Left lung (tissue), 10 donors: ENCODE measurements around the gene HEPH. TPM values are rescaled to one million over a fixed set of nuclear protein-coding genes. Genes with fewer than 3 reads are reported as not detected.

Source experiments
- ATAC-seq: fragments of 200-7000 bp; cut with Tn5 transposase; one replicate; pipeline ENCODE4 v1.9.1; 2020; ENCODE audit warnings: moderate library complexity
- DNase-seq, 4 donors: peaks; one replicate each; pipeline ENCODE4 v3.0.0-alpha.2; 2013 to 2020
- H3K27ac ChIP-seq, 2 donors: fragments of 200-600 bp; sonication (generic) in 1 of 2; one replicate each; pipeline versions ENCODE4 v1.5.0 to v1.8.0; 2020 to 2021
- H3K27me3 ChIP-seq, 2 donors: fragments of 200-600 bp; sonication (generic) in 1 of 2; one replicate each; pipeline versions ENCODE4 v1.5.0 to v1.8.0; 2020 to 2021
- H3K36me3 ChIP-seq, 2 donors: fragments of 200-600 bp; sonication (generic) in 1 of 2; one replicate each; pipeline versions ENCODE4 v1.5.0 to v1.8.0; 2020 to 2021
- H3K4me1 ChIP-seq, 2 donors: fragments of 200-600 bp; one replicate each; pipeline ENCODE4 v1.8.0; 2021
- H3K4me3 ChIP-seq, 2 donors: fragments of 200-600 bp; sonication (generic) in 1 of 2; one replicate each; pipeline versions ENCODE4 v1.5.0 to v1.8.0; 2020 to 2021; ENCODE audit warnings: mild to moderate bottlenecking in 1 of 2
- H3K9me3 ChIP-seq, 2 donors: fragments of 200-600 bp; sonication (generic) in 1 of 2; one replicate each; pipeline versions ENCODE4 v1.5.0 to v1.8.0; 2020 to 2021
- intact Hi-C, 2 donors: fragments of 100-400 bp; cut with DNase I; formaldehyde crosslinking; loops; one replicate each; pipeline versions ENCODE4 v1.11.2 to v1.14.2; 2022
- polyA plus RNA-seq, 6 donors: library from polyadenylated mRNA; unstranded; fragments of 120-200 nt; gene quantifications; one replicate each; pipeline ENCODE4 v1.2.1, GENCODE V29; 2013; ENCODE audit not compliant: insufficient read length in 6 of 6
- total RNA-seq, 2 donors: library from RNA; stranded (reverse); fragmentation: NEBNext Ultra II Directional; extraction: Animal tissue kit (Norgen Biotek cat#: 25700); gene quantifications; one replicate each; pipeline ENCODE4 v1.2.1, GENCODE V29; 2021
- TF ChIP-seq, protein P1 (sequence below), 2 donors: fragments of 200-600 bp; sonication (generic) in 1 of 2; IDR thresholded peaks; one replicate each; pipeline versions ENCODE4 v1.5.0 to v1.8.0; 2021; ENCODE audit warnings: antibody characterized with exemption in 2 of 2
- donor health status: DM: no; HTN: yes; CAD: no.
- donor health status: DM: no; HTN: no; CAD: no.

The HEPH gene
- total and polyA plus RNA-seq, 8 donors = 11.8 to 57.0 (median 41.7) TPM

- TF ChIP-seq, protein P1, sequence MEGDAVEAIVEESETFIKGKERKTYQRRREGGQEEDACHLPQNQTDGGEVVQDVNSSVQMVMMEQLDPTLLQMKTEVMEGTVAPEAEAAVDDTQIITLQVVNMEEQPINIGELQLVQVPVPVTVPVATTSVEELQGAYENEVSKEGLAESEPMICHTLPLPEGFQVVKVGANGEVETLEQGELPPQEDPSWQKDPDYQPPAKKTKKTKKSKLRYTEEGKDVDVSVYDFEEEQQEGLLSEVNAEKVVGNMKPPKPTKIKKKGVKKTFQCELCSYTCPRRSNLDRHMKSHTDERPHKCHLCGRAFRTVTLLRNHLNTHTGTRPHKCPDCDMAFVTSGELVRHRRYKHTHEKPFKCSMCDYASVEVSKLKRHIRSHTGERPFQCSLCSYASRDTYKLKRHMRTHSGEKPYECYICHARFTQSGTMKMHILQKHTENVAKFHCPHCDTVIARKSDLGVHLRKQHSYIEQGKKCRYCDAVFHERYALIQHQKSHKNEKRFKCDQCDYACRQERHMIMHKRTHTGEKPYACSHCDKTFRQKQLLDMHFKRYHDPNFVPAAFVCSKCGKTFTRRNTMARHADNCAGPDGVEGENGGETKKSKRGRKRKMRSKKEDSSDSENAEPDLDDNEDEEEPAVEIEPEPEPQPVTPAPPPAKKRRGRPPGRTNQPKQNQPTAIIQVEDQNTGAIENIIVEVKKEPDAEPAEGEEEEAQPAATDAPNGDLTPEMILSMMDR (IDR thresholded peaks at IDR 0.05) = no peak
- Histone ChIP-seq H3K4me1 (no peaks in the 10 kb centered on the region), H3K4me3 (no peak overlapping the region), H3K27ac (no peak overlapping the region), H3K9me3 (no peaks in the 10 kb centered on the region), H3K36me3 (no peaks in the 10 kb centered on the region), H3K27me3 (no peaks in the 10 kb centered on the region)
- intact Hi-C loops = no loop called here
- no peak for DNase-seq
- no peak for ATAC-seq
Observed at GRCh38 chrX:66142351-66142750, 21.7 kb upstream of the HEPH start.

- H3K27ac ChIP-seq = no peak overlapping the region
- no peaks in the 10 kb centered on the region for H3K36me3 ChIP-seq
- no peaks in the 10 kb centered on the region for H3K9me3 ChIP-seq
- H3K4me3 ChIP-seq = no peak overlapping the region
- no peaks in the 10 kb centered on the region for H3K4me1 ChIP-seq
- no peak for ATAC-seq
- TF ChIP-seq, protein P1 (IDR thresholded peaks at IDR 0.05) = no peak
- DNase-seq = no peak
- H3K27me3 ChIP-seq = no peaks in the 10 kb centered on the region
- intact Hi-C loops = no loop called here
Observed at GRCh38 chrX:66144258-66144657, 19.8 kb upstream of the HEPH start.

DNA sequence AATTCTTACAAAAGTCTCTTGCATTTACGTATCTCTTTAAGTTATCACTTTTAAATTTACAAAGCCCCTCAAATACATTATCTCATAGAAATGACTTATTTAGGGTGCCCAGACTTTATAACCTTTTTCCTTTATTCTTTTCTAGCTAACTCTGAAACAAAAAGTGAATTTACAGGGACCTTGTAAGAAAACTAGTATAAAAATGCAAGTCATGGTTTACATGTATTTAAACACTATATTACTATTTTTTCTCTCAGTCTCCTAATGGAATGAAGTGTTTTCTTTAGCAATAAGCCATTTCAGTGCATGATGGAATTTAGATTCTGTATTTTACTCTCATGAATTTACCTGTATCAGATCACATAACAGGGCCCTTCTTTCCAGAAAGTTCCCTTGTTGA is 14.5 kb upstream of the HEPH start:
- DNase-seq (no peak), ATAC-seq (no peak)
- TF ChIP-seq, protein P1 (IDR thresholded peaks at IDR 0.05) = no peak
- Histone ChIP-seq H3K4me3 (no peak overlapping the region), H3K36me3 (no peaks in the 10 kb centered on the region), H3K27ac (no peak overlapping the region), H3K9me3 (no peaks in the 10 kb centered on the region), H3K4me1 (no peaks in the 10 kb centered on the region), H3K27me3 (no peaks in the 10 kb centered on the region)
- intact Hi-C loops = no loop called here

DNA sequence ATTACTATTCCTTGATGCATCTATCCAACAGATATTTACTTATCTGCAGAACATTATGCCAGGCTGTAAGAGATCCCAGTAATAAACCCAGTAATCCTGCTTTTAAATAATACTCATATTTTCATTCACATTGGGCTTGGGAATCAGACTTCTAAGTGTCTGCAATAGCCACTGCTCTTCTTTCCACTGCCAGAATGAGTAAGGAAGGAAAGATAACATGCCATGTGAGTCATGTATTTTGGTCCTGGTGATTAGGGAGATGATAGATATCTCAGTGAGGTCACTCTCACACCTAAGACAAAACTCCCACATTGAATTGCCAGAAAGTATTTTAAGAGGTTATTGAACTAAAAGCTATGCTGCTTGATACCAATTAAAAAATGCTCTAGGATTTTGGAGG is 13.9 kb upstream of the HEPH start:
- TF ChIP-seq, protein P1 (IDR thresholded peaks at IDR 0.05) = no peak
- no peaks in the 10 kb centered on the region for H3K4me1 ChIP-seq
- no peaks in the 10 kb centered on the region for H3K27me3 ChIP-seq
- no peaks in the 10 kb centered on the region for H3K36me3 ChIP-seq
- H3K27ac ChIP-seq = no peak overlapping the region
- H3K9me3 ChIP-seq = no peaks in the 10 kb centered on the region
- intact Hi-C loops = no loop called here
- H3K4me3 ChIP-seq = no peak overlapping the region
- no peak for DNase-seq
- ATAC-seq = no peak

- intact Hi-C loops = no loop called here
- Histone ChIP-seq H3K27ac (no peak overlapping the region), H3K4me1 (no peaks in the 10 kb centered on the region), H3K27me3 (no peaks in the 10 kb centered on the region), H3K36me3 (no peaks in the 10 kb centered on the region), H3K4me3 (no peak overlapping the region), H3K9me3 (no peaks in the 10 kb centered on the region)
- DNase-seq (no peak), ATAC-seq (no peak)
- TF ChIP-seq, protein P1 (IDR thresholded peaks at IDR 0.05) = no peak
Observed at GRCh38 chrX:66162331-66162822, 1.7 kb upstream of the HEPH start.
